ENCODE data around the gene ATP8B4. TPM values are rescaled to one million over a fixed set of nuclear protein-coding genes. Genes with fewer than 3 reads are reported as not detected.

ATP8B4 gene
- total and polyA plus RNA-seq, 12 donors: 2.1 to 23.9 (median 4.9) TPM

DNA sequence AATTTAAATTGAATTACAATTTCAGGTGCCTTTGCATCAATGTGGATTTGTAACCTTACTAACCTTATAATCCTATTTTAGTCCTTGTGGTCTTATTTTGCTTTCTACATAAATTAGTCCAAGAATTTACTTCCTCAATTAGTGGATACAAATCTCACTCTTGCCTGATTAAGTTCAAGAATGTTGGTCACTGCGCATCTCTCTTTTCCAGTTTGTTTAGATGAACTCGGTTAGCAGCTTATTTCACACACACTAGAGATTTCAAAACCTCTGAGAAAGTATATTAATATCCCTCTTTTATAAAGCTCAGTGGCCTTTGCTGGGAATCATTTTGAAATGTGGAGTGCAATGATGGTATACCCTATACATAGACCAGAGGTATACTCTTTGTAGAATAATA lies 254.8 kb downstream of the ATP8B4 start:
- WGBS, 4 donors: 70 to 87% (median 79%) methylated on average over 2 of the region's 2 CpGs
- Histone ChIP-seq H3K27ac (peak overlapping the region in 2 of 5 donors; percentile 38 to 55), H3K36me3 (replicated peaks in 1 of 2) (no peaks in the 10 kb centered on the region), H3K9me3 (replicated peaks in 1 of 3) (no peaks in the 10 kb centered on the region), H3K27me3 (no peaks in the 10 kb centered on the region), H3K4me1 (replicated peaks in 1 of 2) (peaks cover 0 to 4% of the 10 kb centered on the region in 2 donors), H3K4me3 (no peak overlapping the region)
- no peak for DNase-seq
- intact Hi-C loops (cut with DNase I): no loop called here
- no peak for TF ChIP-seq POLR2A (IDR thresholded peaks at IDR 0.05)
- TF ChIP-seq CTCF (IDR thresholded peaks at IDR 0.05): no peak

DNA sequence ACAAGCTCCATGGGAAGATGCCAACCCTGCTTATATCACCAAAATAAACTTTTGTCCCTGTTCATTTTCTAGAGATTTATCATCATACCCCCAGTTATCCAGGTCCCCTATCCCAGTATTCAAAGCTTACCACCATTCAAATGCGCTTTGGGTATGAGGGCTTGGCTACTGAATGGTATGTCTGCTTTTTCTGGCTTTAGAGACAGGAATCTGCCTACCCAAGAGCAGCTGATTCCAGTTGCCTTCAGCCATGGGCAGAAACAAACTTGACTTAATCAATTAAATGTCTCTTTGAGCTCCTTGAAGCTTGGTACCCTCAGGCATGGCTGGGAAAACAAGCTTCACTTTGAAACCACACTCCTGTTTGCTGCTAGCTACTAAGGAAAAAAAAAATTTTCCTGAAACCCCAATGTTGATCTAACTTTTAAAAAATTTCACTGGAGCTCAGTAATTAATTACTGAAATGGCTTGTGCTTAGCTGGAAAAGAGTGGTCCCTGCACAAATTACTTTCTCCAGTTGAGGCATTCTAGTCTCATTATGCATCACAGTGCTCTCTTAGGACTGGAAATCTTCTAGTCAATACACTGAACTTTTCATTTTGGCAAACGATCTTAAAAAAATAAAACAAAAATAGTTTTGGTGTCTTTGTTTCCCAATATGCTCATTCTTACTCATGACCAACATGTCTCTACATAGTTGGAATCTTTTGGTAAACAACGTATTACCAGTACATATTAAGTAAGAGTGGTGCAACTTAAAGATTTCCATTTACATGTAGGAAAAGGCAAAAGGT lies 255.4 kb downstream of the ATP8B4 start:
- intact Hi-C loops (cut with DNase I): no loop called here
- Histone ChIP-seq H3K4me3 (no peak overlapping the region), H3K9me3 (replicated peaks in 1 of 3) (no peaks in the 10 kb centered on the region), H3K36me3 (replicated peaks in 1 of 2) (no peaks in the 10 kb centered on the region), H3K27me3 (no peaks in the 10 kb centered on the region), H3K4me1 (replicated peaks in 1 of 2) (peaks cover 0 to 4% of the 10 kb centered on the region in 2 donors), H3K27ac (peak overlapping the region in 2 of 5 donors; percentile 69 to 79)
- DNase-seq: no peak
- WGBS, 4 donors: 63 to 81% (median 70%) methylated on average over 3 of the region's 3 CpGs
- TF ChIP-seq POLR2A (IDR thresholded peaks at IDR 0.05): no peak
- TF ChIP-seq CTCF (IDR thresholded peaks at IDR 0.05): no peak

- intact Hi-C loops (cut with DNase I): no loop called here
- no peak for DNase-seq
- no peaks in the 10 kb centered on the region for H3K9me3 ChIP-seq (replicated peaks in 1 of 3)
- no peaks in the 10 kb centered on the region for H3K36me3 ChIP-seq (replicated peaks in 1 of 2)
- peak overlapping the region in 1 of 5 donors; percentile 61 for H3K27ac ChIP-seq
- H3K4me1 ChIP-seq (replicated peaks in 1 of 2): peaks cover 7 to 21% of the 10 kb centered on the region in 2 donors
- no peak for TF ChIP-seq CTCF (IDR thresholded peaks at IDR 0.05)
- TF ChIP-seq POLR2A (IDR thresholded peaks at IDR 0.05): no peak
- H3K4me3 ChIP-seq: no peak overlapping the region
- WGBS, 4 donors: 68 to 78% (median 73%) methylated on average over 8 of the region's 8 CpGs
- no peaks in the 10 kb centered on the region for H3K27me3 ChIP-seq
These were observed 258.9 kb downstream of the ATP8B4 start for GRCh38 chr15:49860101-49860500.

DNA sequence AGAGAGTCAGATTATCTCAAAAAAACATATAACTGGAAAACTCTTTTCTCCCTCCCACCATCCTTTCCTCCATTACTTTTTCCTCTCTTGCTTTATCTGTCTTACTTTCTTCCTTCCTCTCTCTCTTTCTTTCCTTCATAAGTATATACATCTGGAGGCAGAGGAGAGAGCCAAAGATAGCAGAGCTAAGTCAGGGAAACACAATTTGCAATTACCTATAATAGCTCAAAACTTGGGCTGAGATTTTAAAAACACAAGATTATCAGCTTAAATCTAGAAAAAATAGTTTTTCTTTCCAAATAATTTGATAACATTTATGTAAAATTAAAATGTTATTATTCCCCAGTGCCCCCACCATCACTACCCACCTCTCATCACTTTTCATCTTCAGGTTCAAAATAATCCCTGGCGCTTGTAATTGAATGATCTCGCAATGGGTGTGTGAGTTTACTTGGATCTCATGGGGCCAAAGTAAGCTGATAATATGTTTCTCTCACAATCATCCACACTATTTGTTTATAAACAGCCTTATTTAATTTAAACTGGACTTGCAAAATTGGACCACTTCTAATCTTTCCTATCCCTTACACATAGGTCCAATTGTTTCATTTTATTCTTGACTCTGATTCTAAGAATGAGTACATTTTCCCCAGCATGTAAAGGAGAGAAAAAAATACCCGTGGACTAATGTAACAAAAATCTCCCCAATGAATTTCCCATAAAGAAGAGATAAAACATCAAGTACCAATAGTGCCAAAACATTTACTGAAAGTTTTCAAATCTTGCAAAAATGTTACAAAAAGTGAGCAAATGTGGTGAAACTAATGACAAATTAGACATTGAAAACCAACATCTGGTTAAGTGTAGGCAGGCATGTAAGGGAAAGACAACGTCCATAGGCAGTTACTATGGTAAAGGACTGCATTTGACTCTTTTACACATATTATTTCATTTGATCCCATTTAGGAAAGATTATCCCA lies 261.2 kb downstream of the ATP8B4 start:
- H3K9me3 ChIP-seq (replicated peaks in 1 of 3): no peaks in the 10 kb centered on the region
- TF ChIP-seq POLR2A (IDR thresholded peaks at IDR 0.05) (no peak), CTCF (IDR thresholded peaks at IDR 0.05) (no peak)
- no peak overlapping the region for H3K27ac ChIP-seq
- DNase-seq: no peak
- 80 to 85% (median 84%) methylated on average over 4 of the region's 4 CpGs for WGBS, 4 donors
- intact Hi-C loops (cut with DNase I): no loop called here
- H3K4me3 ChIP-seq: no peak overlapping the region
- H3K4me1 ChIP-seq (replicated peaks in 1 of 2): peaks cover 7 to 20% of the 10 kb centered on the region in 2 donors
- no peaks in the 10 kb centered on the region for H3K36me3 ChIP-seq (replicated peaks in 1 of 2)
- H3K27me3 ChIP-seq: no peaks in the 10 kb centered on the region
